HFFc6 (cell line): Measurements from ENCODE around the gene LBP. TPM values are rescaled to one million over a fixed set of nuclear protein-coding genes. Genes with fewer than 3 reads are reported as not detected.

Experiments used
- DNase-seq: peaks from one replicate; pipeline ENCODE4 v3.0.0-alpha.2; 2018
- H3K27ac Mint-ChIP-seq: 2 replicates; pipeline ENCODE4 v1.8.0; 2020; ENCODE audit warnings: mild to moderate bottlenecking, mixed read lengths
- H3K27me3 Mint-ChIP-seq: 2 replicates; pipeline ENCODE4 v1.8.0; 2021; ENCODE audit warnings: mild to moderate bottlenecking, moderate library complexity, mixed read lengths; ENCODE audit not compliant: insufficient read depth
- H3K36me3 Mint-ChIP-seq: 2 replicates; pipeline ENCODE4 v1.8.0; 2021; ENCODE audit warnings: low read depth, mixed read lengths
- H3K4me1 Mint-ChIP-seq: 2 replicates; pipeline ENCODE4 v1.8.0; 2020; ENCODE audit warnings: low read depth, mixed read lengths
- H3K4me3 Mint-ChIP-seq: 2 replicates; pipeline ENCODE4 v1.8.0; 2020; ENCODE audit warnings: mild to moderate bottlenecking, moderate library complexity, mixed read lengths
- H3K9me3 Mint-ChIP-seq: 2 replicates; pipeline ENCODE4 v1.8.0; 2020; ENCODE audit warnings: mild to moderate bottlenecking, mixed read lengths
- total RNA-seq, 6 experiments: library from RNA; stranded (reverse); fragmentation: NEBNext Ultra II Directional; extraction: Animal tissue kit (Norgen Biotek cat#: 25700); gene quantifications; 2 replicates in 1 of 6; 3 replicates in 5 of 6; pipeline ENCODE4 v1.2.3, GENCODE V29; 2021
- TF ChIP-seq, protein P1 (sequence below): fragments of 200-600 bp; sonication (generic); IDR thresholded peaks from 2 replicates; pipeline ENCODE4 v1.5.0; 2021; ENCODE audit warnings: antibody characterized with exemption, mild to moderate bottlenecking

The LBP gene
- total RNA-seq, 6 experiments from 2014 or later: not detected

- no peak overlapping the region for H3K4me3 Mint-ChIP-seq
- H3K4me1 Mint-ChIP-seq: peaks cover 3% of the 10 kb centered on the region
- TF ChIP-seq, protein P1, sequence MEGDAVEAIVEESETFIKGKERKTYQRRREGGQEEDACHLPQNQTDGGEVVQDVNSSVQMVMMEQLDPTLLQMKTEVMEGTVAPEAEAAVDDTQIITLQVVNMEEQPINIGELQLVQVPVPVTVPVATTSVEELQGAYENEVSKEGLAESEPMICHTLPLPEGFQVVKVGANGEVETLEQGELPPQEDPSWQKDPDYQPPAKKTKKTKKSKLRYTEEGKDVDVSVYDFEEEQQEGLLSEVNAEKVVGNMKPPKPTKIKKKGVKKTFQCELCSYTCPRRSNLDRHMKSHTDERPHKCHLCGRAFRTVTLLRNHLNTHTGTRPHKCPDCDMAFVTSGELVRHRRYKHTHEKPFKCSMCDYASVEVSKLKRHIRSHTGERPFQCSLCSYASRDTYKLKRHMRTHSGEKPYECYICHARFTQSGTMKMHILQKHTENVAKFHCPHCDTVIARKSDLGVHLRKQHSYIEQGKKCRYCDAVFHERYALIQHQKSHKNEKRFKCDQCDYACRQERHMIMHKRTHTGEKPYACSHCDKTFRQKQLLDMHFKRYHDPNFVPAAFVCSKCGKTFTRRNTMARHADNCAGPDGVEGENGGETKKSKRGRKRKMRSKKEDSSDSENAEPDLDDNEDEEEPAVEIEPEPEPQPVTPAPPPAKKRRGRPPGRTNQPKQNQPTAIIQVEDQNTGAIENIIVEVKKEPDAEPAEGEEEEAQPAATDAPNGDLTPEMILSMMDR: no peak
- H3K9me3 Mint-ChIP-seq: no peaks in the 10 kb centered on the region
- peaks cover 20% of the 10 kb centered on the region for H3K27me3 Mint-ChIP-seq
- H3K36me3 Mint-ChIP-seq: no peaks in the 10 kb centered on the region
- DNase-seq: no peak
- H3K27ac Mint-ChIP-seq: no peak overlapping the region
Measured at GRCh38 chr20:38301309-38301708, 45.0 kb upstream of the LBP start.

DNA sequence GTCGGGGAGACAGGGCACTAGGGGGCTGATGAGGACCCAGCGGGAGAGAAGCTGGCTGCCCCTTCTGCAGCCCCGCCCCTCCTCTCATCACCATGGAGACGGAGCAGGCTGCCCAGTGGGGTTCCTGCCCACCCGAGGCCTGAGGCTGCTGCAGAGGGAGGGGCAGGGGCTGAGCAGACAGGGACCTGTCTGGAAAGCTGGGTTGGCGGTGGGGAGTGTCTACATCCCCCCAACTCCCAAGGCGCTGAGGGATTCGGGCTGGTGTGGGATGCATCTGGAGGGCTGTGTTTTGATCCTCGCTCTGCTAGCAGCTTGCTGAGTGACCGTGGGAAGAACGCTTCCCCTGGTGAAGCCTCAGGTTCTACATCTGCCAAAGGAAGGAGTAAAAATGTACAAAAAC is 43.5 kb upstream of the LBP start:
- H3K36me3 Mint-ChIP-seq: no peaks in the 10 kb centered on the region
- no peak overlapping the region for H3K27ac Mint-ChIP-seq
- TF ChIP-seq, protein P1: no peak
- no peaks in the 10 kb centered on the region for H3K9me3 Mint-ChIP-seq
- H3K4me1 Mint-ChIP-seq: peaks cover 16% of the 10 kb centered on the region
- no peak for DNase-seq
- no peak overlapping the region for H3K4me3 Mint-ChIP-seq
- H3K27me3 Mint-ChIP-seq: peaks cover 20% of the 10 kb centered on the region

- no peak for DNase-seq
- Mint-ChIP-seq H3K9me3 (no peaks in the 10 kb centered on the region), H3K4me3 (no peak within 1 kb of the TSS), H3K36me3 (no peaks in the 10 kb centered on the region), H3K4me1 (peaks cover 21% of the 10 kb centered on the region), H3K27me3 (peaks cover 20% of the 10 kb centered on the region), H3K27ac (no peak within 1 kb of the TSS)
- TF ChIP-seq, protein P1: no peak
Measured at GRCh38 chr20:38303908-38304379, 42.3 kb upstream of the LBP start, which contains the start of gene BPI. BPI (plus strand) TSS chr20:38304156; CDS start chr20:38304224, 68 bp downstream.

- H3K9me3 Mint-ChIP-seq: no peaks in the 10 kb centered on the region
- H3K36me3 Mint-ChIP-seq: no peaks in the 10 kb centered on the region
- TF ChIP-seq, protein P1: peak; percentile 81
- H3K27me3 Mint-ChIP-seq: peaks cover 25% of the 10 kb centered on the region
- H3K4me3 Mint-ChIP-seq: no peak overlapping the region
- DNase-seq: peak; percentile 45
- no peak overlapping the region for H3K27ac Mint-ChIP-seq
- peaks cover 21% of the 10 kb centered on the region for H3K4me1 Mint-ChIP-seq
Measured at GRCh38 chr20:38304845-38305447, 41.3 kb upstream of the LBP start.

DNA sequence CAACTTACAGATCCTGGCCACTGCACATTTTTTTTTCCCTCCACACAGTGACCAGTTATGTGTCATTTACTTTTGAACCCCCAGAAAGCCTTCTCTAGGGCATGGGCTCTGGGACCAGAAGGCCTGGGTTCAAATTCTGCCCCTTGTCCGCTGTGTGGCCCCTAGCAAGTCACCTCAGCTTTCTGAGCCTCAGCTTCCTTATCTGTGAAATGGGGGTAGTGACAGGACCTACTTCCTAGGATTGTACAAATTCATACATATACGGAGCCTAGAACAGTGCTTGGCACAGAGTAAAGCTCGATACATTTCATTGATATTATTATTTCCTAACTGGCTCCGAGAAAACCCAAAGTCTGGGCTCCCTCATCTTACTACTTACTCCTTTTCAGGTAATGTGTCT is 40.7 kb upstream of the LBP start:
- Mint-ChIP-seq H3K27me3 (peaks cover 26% of the 10 kb centered on the region), H3K4me3 (no peak overlapping the region)

More for the DNA sequence above, 40.7 kb upstream of the LBP start:
- TF ChIP-seq, protein P1: no peak
- Mint-ChIP-seq H3K9me3 (no peaks in the 10 kb centered on the region), H3K4me1 (peaks cover 21% of the 10 kb centered on the region), H3K36me3 (no peaks in the 10 kb centered on the region), H3K27ac (no peak overlapping the region)
- no peak for DNase-seq
